EL (cell line): ENCODE measurements around the gene RAB25.
A peak's percentile ranks its signal among the peaks of the same experiment; 100 is the strongest.
"Not testable (repeated sequence)": the region's sequence is repeated elsewhere in the genome, so short reads cannot be mapped to it uniquely, and the experiment has no call there.

ENCODE experiments used
- DNase-seq: peaks from one replicate; pipeline ENCODE4 v3.0.0-alpha.2; 2016

Gene RAB25

DNA sequence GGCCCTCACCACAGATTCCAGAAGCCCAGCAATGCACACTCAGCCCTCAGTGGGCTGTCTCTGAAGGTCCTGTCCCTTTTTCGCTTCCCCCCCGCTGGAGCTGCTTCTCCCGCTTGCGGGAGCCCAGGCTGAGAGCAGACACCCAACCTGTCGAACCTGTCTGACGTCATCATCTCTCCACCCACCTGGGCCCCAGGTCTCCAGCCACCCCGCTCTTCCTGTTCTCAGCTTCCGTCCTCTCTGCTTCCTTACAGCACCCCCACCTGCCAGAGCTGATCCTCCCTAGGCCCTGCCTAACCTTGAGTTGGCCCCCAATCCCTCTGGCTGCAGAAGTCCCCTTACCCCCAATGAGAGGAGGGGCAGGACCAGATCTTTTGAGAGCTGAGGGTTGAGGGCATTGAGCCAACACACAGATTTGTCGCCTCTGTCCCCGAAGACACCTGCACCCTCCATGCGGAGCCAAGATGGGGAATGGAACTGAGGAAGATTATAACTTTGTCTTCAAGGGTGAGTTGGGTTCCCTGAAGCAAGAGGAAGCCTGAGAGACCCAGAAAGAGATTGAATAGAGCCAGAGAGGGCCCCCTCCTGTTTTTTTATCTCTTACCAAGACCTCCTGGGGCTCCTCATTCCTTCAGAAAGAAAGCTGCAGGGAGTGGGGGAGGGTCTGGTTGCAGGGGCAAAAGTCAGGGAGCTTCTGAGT, at the start of gene RAB25:
TSS of gene RAB25 (plus strand) at position 224 of the 700 bp plus-strand sequence. CDS start at position 465, 241 bp downstream.
- DNase-seq: no peak

DNA sequence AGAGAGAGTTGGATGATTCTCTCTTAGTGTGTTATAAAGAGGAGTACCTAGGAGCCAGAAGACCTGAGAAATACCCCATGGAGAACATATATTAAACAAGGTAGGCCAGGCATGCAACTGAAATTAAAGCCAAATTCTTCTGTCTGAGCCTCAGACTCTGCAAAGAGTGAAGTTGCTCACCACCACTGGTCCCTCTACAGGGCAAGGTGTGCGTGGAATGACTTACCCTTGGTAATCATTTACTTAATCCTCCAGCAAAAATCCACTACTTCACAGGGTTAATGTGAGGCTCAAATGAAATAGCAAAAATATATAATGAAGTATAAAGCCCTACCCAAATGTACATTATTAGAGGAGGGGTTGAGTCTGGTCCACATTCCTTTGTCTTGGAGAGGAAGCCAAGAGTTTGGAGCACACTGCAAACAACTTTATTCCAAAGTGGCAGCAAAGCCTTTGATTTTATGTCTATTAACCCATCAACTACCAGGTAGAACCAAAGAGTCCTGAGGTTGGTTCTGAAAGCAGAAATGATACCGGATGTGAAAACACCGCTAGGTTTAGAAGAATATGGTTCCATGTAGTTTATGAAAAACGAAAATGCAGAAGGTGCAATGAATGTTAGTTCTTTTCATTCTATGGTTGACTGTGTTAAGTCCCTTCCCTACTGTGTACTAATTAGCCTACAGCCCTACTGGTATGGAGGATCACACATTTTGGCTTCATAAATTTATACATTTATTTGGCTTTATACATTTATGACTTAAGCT, 48.7 kb upstream of the RAB25 start:
- DNase-seq: no peak

DNA sequence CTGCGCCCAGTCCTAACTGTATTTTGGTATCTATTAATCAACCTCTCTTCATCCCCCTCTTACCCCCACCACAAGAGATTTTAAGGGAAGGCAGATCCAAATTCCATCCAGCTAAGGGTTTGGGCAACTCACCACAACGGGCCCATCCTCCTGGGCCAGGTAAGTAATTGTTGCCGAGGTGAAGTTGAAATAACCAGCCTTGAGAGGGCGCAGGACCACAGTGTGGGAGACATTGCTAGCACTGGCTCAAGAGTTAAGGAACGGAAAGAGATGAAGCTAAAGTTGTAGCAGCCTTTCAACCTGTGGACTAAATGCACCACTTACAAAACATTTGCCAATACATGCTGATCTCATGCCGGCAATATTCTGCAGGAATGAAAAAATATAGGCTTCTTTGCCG, 46.1 kb upstream of the RAB25 start:
- DNase-seq: no peak

DNA sequence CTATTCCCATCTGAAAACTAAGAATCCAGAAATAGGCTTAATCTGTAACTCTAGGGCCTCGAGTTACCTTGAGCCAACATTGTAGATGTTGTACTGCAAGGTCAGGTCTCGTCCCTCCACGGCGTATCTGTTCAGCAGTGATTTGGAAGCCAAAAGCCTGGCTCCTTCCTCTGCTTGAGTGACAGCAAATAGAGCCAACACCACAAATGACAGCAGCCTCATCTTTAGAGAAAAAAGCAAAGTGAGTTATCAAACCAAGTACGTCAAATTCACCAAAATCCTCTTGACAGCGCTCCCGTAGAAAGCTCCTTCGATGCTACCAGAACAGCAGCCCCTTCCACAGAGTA, 41.0 kb upstream of the RAB25 start:
- no peak for DNase-seq

DNA sequence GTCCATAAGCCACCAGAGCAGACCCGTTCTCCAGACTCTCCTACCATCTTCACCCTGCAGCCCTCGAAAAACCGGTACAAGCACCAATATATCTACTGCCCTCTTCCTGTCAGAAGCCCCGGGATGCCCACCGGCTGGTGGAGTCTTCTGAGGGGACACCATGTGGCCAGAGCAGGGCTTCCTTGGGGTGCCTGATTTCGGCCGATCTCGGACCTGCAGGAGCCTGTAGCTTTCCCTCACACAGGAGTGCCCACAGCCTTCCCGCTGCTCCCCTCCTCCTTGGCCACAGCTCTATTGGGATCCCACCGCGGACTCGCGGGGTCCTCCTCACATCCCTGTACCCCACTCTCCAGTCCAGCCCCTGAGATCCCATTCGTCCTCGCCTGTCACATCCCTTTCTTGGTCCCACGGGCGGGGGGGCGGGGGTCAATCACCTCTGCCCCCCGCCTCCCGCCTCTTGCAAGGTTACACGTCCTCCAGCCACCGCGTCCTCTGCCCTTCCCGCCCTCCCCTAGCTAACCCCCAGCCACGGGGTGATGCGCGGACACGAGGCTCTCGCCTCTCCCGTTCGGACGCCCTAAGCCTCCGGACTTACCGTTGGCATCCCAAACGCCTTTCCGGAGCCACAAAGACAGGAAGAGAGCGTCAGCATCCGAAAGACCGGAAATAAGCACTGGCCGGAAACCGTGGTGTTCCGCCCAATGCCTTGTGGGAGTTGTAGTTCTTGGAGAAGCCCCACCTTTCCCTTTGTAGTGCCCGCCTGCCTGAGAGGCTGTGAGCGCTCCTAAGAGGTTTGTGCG, 40.5 kb upstream of the RAB25 start, which contains the start of gene SSR2:
TSS of gene SSR2 (minus strand) at position 659 of the 800 bp plus-strand sequence. CDS start 784 bp downstream, outside the sequence.
- peak; percentile 93 for DNase-seq

DNA sequence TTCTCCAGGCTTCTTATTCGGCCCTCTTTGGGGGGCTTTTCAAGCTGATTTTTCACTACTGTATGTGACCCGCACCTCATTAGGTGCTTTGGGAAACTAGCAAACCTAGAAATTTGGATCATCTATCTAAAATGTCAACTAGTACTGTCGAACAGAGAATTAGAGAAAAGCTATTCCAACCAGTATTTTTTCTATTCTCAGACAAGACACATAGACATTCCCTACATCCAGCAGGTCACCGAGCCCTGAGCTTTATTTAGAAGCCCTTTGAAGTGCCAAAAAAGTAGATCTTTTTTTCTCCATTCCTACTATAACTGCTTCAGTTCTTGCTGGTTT, 39.9 kb upstream of the RAB25 start:
- DNase-seq: no peak

DNA sequence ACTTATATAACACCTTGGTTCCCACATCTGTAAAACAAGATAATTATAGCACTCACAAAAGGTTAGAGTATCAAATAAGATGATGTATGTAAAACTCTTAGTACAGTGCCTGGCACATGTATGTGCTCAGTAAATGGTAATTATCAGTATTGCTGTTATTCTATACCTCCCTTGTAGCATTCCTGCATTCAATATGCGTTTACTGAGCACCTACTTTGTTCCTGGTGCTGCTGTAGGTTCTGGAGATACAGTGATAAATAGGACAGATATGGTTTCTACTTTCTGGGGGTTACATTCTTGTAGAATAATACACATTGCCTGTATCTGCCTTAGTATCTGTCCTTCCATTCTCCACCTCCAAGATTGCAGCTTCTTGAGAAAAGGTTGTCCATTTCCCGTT, 39.0 kb upstream of the RAB25 start:
- DNase-seq: no peak

DNA sequence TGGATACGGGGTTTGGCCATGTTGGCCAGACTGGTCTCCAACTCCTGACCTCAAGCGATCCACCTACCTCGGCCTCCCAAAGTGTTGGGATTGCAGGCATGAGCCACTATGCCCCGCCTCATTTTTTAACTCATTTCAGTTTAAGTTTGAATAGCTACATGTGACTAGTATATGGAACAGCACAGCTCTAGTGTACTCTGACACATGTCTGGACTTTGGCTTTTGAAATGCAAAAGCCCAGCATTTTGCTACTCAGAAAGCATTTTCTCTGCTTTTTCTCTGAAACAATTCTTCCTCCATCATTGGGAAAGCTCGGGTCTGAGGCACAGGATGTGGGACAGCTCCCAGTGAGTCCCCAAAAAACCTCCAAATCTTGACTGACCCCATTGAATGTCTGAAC, 36.2 kb upstream of the RAB25 start:
- DNase-seq: no peak

DNA sequence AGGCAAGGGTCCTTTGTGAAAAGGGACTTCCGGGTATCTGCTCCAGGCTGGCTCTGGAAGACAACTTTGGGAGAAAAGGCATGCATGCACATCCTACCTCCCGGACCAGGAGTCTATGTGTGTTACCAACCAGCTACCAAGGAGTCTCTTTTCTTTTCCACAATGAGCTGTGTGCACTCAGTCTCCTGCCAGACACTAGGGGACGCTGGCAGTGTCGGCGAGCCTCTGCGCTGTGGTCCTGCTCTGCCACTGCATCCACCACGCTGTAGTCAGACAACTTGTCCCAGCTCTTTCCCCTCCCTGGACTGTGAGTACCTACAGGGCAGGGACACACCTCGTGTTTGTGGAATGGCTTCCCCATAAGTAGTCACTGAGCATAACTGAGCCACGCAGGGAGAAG, 35.1 kb upstream of the RAB25 start:
- peak; percentile 31 for DNase-seq

DNA sequence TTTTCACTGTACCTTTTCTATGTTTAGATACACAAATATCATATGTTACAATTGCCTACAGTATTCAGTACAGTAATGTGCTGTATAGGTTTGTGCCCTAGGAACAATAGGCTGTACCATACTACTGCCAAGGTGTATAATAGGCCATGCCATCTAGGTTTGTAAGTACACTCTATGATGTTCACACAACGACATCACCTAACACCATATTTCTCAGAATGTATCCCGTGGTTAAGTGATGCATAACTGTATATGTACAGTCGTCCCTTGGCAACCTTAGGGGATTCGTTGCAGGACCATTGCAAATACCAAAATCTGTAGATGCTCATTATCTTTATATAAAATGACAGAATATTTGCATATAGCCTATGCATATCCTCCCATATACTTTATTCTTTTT, 34.4 kb upstream of the RAB25 start:
- no peak for DNase-seq

DNA sequence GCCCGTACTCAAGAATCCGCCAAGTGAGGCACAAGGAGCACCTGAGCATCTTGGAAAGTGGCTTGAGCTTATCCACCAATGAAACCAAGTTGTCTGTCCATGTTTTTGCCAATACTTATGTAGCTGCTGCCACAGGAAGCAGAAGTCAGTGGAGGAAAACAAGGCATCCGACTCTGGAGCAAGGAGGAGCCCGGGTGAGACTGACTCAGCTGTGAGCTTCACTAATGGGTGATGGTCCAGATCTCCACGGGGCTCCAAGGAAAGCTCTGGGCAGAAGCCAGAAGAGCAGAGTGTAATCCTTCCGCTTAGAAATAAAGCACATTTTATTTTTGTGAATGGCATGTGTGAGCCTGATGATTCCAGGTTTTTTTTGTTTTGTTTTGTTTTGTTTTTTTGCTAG, 27.9 kb upstream of the RAB25 start:
- DNase-seq: no peak

DNA sequence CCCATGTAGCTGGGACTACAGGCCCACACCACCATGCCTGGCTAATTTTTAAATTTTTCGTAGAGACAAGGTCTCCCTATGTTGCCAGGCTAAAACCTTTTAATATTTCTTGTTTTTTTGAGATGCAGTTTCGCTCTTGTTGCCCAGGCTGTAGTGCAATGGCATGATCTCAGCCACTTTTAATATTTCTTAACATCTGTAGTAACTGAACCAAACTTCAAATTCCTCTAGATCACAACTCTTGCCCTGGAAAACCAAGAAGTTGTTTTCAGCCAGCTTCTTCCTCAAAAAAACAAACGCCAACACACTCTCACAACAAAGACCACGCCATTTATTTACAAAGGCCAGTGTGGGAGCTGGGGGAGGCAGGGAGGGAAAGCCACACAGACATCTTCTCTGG, 26.0 kb upstream of the RAB25 start:
- not testable (repeated sequence) for DNase-seq

DNA sequence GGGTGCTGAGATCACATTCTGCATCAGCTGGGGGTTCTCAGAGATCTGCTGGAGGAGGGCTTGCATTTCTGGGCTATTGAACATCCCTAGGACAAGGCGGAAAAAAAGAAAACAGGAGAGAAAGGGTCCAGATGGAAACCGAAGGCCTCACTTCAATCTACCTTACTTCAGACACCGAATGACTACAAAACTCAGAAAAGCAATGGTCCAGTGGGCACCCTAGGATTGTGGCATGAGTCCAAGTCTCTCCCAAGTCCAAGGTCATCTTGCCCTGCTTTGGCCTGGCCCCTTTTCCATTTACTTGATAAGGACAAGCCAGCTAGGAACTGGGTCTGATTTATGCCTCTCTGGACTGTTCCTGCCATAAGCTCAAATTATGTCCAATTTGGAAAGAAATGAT, 18.1 kb upstream of the RAB25 start:
- no peak for DNase-seq

DNA sequence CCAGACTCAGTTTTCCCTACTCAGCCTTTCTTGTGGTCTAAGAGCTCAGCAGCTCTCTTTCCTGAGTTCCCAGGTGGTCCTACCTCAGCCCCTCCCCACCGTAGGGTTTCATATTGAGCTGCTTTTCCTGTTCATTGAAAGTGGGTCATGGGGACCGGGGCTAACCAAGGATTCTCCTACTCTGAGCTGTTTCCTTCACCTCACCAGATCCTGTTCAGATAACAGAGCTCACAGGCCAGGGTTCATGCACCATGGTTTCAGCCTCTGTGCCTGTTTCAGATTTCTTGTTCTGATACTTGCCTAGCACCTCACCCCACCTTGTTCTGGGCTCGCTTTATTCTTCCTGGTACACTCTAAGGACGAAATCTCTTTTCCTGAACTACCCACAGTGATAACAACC, 15.9 kb upstream of the RAB25 start:
- DNase-seq: no peak

DNA sequence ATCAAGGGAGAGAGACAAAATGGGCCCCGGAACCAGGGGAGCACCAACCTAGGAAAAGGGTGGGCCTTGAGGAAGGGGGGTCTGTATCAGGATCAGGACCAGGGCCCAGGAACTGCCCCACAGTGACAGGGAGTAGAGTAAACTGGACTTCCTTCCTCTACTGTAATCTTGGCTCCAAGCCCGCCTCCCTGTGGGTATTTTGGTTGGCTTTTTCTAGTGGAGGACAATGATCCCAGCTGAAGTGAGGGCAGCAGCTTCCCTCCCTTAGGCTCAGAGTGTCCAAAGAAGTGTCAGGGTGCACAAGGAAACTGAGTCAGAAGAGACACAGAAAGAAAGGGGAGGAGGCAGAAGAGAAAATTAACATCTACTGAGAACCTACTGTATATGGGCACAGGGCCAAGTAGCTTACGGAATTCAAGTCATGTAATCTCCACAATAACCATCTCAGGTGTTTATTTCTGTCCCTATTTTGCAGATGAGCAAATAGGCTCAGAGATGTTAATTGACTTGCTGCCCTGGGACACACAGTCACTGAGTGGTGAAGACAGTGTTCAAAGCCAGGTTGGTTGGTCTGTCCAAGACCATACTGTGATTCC, 12.2 kb upstream of the RAB25 start:
- DNase-seq: no peak

DNA sequence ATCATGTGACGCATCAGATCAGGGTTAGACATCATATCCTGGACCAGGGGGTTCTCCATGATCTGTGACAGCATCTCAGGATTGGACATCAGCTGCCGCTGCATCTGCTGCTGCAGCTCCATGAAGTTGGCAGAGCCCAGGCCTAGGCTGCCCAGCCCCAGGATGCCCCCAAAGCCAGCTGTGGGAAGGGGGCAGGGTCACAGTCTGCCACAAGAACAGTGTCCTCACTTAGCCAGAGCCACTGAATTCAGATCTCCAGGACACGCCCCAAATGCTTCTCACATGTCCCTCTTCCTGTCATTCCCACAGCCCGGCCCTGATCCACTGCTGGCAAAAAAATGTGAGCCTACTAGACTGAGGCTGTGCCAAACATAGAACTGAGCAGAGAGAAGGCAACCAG, 10.6 kb upstream of the RAB25 start:
- DNase-seq: no peak

DNA sequence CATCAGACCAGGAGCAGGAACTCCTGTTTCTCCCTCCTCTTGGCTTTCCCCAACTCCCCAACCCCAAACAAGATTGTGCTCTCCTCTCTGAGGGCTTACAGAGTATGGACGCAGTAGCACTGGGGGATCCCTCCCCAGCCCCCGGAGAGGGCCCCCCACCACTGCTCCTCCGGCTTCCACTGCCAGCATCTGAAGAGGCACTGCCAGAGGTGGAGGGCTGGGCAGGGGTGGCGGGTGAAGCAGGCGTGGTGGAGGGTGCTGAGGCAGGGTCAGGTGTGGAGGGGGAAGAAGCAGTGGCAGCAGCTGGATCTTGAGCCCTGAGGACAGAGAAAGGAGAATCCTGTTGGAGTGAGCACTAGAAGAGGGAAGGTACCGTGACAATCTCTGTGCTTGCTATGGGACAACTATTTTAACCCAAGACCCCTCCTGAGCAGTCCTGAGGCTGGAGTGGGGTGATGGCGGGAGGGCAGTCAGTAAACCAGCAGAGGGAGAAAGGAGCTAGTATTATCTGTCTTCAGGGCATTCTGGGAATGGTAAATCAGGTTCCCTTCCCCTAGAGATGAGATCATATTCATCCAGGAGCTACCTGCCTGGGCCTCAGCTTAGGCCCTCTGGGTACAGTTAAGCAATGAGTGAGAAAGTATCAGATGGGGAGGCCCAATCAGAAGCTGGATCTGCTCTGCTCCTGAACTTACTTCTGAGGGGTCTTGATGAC, 9.8 kb upstream of the RAB25 start:
- DNase-seq: no peak

DNA sequence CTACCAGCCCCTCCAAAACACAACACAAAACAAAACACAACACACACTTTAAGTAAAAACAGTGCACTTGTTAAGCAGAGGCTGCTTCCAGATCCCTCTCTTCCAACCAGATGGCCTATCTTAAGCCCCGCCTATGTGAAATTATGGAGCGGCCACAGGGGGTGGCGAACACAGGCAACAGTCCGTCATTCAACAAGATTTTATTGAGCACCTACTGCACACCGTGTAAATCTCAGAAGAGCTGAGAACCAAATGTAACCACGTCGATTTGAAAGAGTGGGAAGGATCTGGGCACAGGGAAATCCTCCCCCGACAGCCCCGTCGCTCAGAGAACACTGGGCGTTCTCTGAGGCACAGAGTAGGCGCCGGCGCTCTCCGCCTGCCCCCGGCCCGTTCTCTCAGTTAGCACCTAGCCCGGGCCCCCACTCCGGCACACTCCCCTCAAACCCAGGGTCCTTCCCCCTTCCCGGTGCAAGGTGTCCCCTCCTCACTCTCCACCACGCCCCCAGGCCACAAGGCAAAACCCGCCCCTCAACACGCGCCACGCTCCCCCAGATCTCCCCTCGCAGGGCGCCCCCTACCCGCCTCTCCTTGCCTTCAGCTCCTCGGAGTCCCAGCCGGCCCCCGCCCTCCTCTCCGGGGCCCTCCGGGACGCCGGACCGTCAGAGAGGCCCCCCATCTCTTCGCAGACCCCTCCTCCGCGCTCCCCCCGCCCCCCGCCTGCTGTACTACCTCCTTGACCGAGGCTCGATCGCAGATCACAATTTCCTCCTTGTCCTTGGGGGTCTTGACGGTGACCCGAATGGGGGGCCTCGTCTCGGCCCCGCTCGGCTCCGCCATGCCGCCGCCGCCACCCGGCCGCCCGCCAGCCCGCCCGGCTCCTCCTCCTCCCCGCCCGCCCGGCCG, 7.8 kb upstream of the RAB25 start:
- peak; percentile 72 for DNase-seq

DNA sequence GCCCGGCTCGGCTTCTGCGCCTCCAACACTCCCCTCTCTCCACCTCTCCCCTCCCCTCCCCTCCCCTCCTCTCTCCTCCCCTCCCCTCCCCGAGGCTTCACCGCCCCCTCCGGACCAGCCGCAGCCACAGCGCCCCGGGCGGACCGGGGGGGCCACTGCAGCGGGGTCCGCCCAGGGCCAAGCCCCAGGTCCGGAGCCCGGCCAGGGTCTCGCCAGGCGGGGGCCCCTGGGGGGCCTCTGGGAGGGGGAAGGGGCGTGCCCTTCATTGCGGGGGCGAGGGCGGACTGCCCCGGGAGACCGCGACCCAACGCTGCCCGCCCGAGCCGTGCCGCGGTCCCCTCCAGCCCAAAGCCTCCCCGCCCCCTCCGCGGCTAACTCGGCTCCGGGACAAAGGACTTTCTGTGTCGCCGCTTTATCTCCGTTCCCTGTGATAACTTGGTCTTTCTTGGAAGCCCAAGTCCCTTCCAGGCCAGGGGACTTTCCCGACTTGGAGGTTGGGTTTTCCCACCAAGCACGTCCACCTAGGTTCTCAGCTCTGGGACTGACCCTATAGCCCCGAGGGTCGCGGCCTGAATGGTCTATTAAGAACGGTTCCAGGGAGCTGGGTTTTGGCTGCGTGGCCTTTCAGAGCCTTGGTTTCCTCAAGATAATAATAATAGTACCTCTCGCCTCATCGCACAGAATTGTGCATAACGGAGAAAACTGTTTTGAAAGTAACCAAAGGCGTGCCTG, 7.0 kb upstream of the RAB25 start, which contains the start of gene UBQLN4:
TSS of gene UBQLN4 (minus strand) at position 31 of the 732 bp plus-strand sequence. CDS start 97 bp downstream, outside the sequence.
- DNase-seq: peak; percentile 87

DNA sequence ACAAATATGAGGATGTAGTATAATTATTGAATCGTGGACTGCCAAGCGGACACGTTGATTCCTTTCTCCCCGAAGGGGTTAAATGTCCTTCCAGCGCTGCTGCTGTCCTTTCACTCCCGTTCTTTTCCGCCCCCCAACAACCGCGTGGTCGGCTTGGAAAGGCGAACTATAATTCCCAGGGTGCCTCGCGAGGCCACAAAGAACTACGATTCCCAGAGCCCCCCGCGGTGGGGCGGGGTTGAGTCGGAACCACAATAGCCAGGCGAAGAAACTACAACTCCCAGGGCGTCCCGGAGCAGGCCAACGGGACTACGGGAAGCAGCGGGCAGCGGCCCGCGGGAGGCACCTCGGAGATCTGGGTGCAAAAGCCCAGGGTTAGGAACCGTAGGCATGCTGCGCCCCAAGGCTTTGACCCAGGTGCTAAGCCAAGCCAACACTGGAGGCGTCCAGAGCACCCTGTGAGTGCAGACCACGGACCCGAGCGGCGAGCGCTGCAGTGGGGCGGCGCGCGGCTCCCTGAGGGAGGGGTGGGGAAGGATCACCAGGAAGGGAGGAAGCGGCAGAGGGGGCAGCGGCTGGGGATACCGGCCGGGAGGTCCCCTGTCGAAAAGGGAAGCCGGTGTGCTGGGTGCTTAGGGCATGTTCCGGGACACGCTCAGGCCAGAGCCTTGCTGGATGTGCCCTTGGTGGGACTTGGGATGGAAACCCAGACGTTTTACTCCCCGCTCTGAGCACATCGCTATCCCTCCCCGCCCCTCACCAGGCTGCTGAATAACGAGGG, 6.3 kb upstream of the RAB25 start, which contains the start of gene LAMTOR2:
TSS of gene LAMTOR2 (plus strand) at position 283 of the 781 bp plus-strand sequence. CDS start at position 391, 108 bp downstream.
- peak; percentile 98 for DNase-seq
